PC-9 (cell line): Measurements from ENCODE around the gene CEP112. TPM values are rescaled to one million over a fixed set of nuclear protein-coding genes. Genes with fewer than 3 reads are reported as not detected.

Source experiments
- BruUV-seq: library from RNA; stranded (reverse); fragments of 400-500 nt; replicated peaks from 2 replicates; lab custom pipeline; 2021; lab: Mats Ljungman, UMichigan
- CTCF ChIA-PET: fragments of 300-600 bp; sonication (Branson Sonifier 250); formaldehyde crosslinking; loops from one replicate; lab custom pipeline; 2022; ENCODE audit warnings: antibody characterized with exemption; lab: Charles Lee
- POLR2A ChIA-PET: fragments of 300-600 bp; sonication (Branson Sonifier 250); formaldehyde crosslinking; loops from one replicate; lab custom pipeline; 2022; ENCODE audit warnings: antibody characterized with exemption; ENCODE audit not compliant: unreplicated experiment; lab: Charles Lee
- DNase-seq, 2 experiments: peaks; one replicate each; pipeline versions ENCODE4 v3.0.0 to v3.0.0-alpha.2; 2015 to 2022; ENCODE audit warnings: mixed read lengths in 1 of 2
- H2AFZ ChIP-seq: fragments of 200-600 bp; sonication (generic); 2 replicates; pipeline ENCODE4 v1.8.1; 2017; ENCODE audit warnings: antibody characterized with exemption
- H3F3A ChIP-seq: fragments of 200-600 bp; sonication (generic); 2 replicates; pipeline ENCODE4 v1.8.1; 2017; ENCODE audit warnings: antibody characterized with exemption, mild to moderate bottlenecking, low read depth; ENCODE audit not compliant: insufficient read depth
- H3K27ac ChIP-seq: fragments of 200-600 bp; sonication (generic); 2 replicates; pipeline ENCODE4 v1.6.1; 2016; ENCODE audit warnings: mixed run types
- H3K27me3 ChIP-seq: fragments of 200-600 bp; sonication (generic); 2 replicates; pipeline ENCODE4 v1.6.1; 2016; ENCODE audit warnings: low read depth, mixed run types; ENCODE audit not compliant: insufficient read depth
- H3K36me3 ChIP-seq: fragments of 200-600 bp; sonication (generic); 2 replicates; pipeline ENCODE4 v1.6.1; 2016; ENCODE audit warnings: low read depth, mixed run types
- H3K4me1 ChIP-seq: fragments of 200-600 bp; sonication (generic); replicated peaks from 2 replicates; pipeline ENCODE4 v1.6.1; 2016; ENCODE audit warnings: mixed run types; ENCODE audit not compliant: insufficient read depth
- H3K4me2 ChIP-seq: fragments of 200-600 bp; sonication (generic); 2 replicates; pipeline ENCODE4 v1.6.1; 2017; ENCODE audit warnings: mixed run types
- H3K4me3 ChIP-seq: fragments of 200-600 bp; sonication (generic); 2 replicates; pipeline ENCODE4 v1.6.1; 2016; ENCODE audit warnings: mixed run types
- H3K79me2 ChIP-seq: fragments of 200-600 bp; sonication (generic); 2 replicates; pipeline ENCODE4 v1.6.1; 2017; ENCODE audit warnings: low read depth, mixed run types
- H3K9me2 ChIP-seq: fragments of 200-600 bp; sonication (generic); 2 replicates; pipeline ENCODE4 v1.8.1; 2017; ENCODE audit warnings: mild to moderate bottlenecking; ENCODE audit not compliant: insufficient read depth
- H3K9me3 ChIP-seq: fragments of 200-600 bp; sonication (generic); 2 replicates; pipeline ENCODE4 v1.8.1; 2016; ENCODE audit warnings: low read depth; ENCODE audit not compliant: insufficient read depth
- H4K20me1 ChIP-seq: fragments of 200-600 bp; sonication (generic); 2 replicates; pipeline ENCODE4 v1.8.1; 2017; ENCODE audit not compliant: insufficient read depth
- CTCF ChIP-seq: fragments of 200-600 bp; sonication (generic); conservative IDR thresholded peaks from 2 replicates; pipeline ENCODE4 v1.6.1; 2017; ENCODE audit warnings: mixed run types, antibody characterized with exemption, mild to moderate bottlenecking, moderate library complexity
- EZH2 ChIP-seq: fragments of 200-600 bp; sonication (generic); IDR thresholded peaks from 2 replicates; pipeline ENCODE4 v1.8.0; 2017; ENCODE audit warnings: antibody characterized with exemption, low read depth
- intact Hi-C: fragments of 100-400 bp; cut with micrococcal nuclease; formaldehyde crosslinking; loops from one replicate; pipeline ENCODE4 v1.10.0; 2022; ENCODE audit not compliant: unreplicated experiment
- total RNA-seq: library from RNA; stranded (reverse); gene quantifications from 2 replicates; pipeline ENCODE4 v1.2.3, GENCODE V29; 2021

The CEP112 gene
- total RNA-seq, 1 experiment from 2014 or later = 4.3 TPM

- H2AFZ ChIP-seq = no peak overlapping the region
- H3K9me3 ChIP-seq = no peaks in the 10 kb centered on the region
- H4K20me1 ChIP-seq = no peaks in the 10 kb centered on the region
- no peaks in the 10 kb centered on the region for H3K4me1 ChIP-seq
- no peak overlapping the region for H3K4me2 ChIP-seq
- TF ChIP-seq CTCF (no peak), EZH2 (no peak)
- intact Hi-C loops = no loop called here
- no peaks in the 10 kb centered on the region for H3K36me3 ChIP-seq
- H3F3A ChIP-seq = no peaks in the 10 kb centered on the region
- no peak overlapping the region for H3K4me3 ChIP-seq
- ChIA-PET POLR2A (no interaction called here), CTCF (no interaction called here)
- no peaks in the 10 kb centered on the region for H3K79me2 ChIP-seq
- 0 out of 2 replicates have a peak, but pooled peaks cover 5% of the 10 kb centered on the region for H3K9me2 ChIP-seq
- no TSS peak for BruUV-seq
- H3K27ac ChIP-seq = no peak overlapping the region
- H3K27me3 ChIP-seq = no peaks in the 10 kb centered on the region
- no peak for DNase-seq
Observed at GRCh38 chr17:66098040-66098439, 93.9 kb downstream of the CEP112 start.

- BruUV-seq = no TSS peak
Observed at GRCh38 chr17:66094727-66095126, 97.2 kb downstream of the CEP112 start.

GRCh38 chr17:66091445-66092080, 100.4 kb downstream of the CEP112 start:
- BruUV-seq = no TSS peak
- intact Hi-C loops = no loop called here
- POLR2A ChIA-PET = no interaction called here
- H3K4me3 ChIP-seq = no peak overlapping the region
- no peak for DNase-seq
- H3K27me3 ChIP-seq = no peaks in the 10 kb centered on the region
- no peak overlapping the region for H2AFZ ChIP-seq
- H3K4me1 ChIP-seq = no peaks in the 10 kb centered on the region
- no peaks in the 10 kb centered on the region for H4K20me1 ChIP-seq
- TF ChIP-seq EZH2 (no peak), CTCF (no peak)
- no peak overlapping the region for H3K4me2 ChIP-seq
- no peaks in the 10 kb centered on the region for H3K79me2 ChIP-seq
- H3K36me3 ChIP-seq = no peaks in the 10 kb centered on the region
- CTCF ChIA-PET = no interaction called here
- H3K9me3 ChIP-seq = no peaks in the 10 kb centered on the region
- no peak overlapping the region for H3K27ac ChIP-seq
- H3F3A ChIP-seq = no peaks in the 10 kb centered on the region
- H3K9me2 ChIP-seq = 0 out of 2 replicates have a peak, but pooled peaks cover 8% of the 10 kb centered on the region

More at GRCh38 chr17:66094727-66095126, 97.2 kb downstream of the CEP112 start:
- no peak for DNase-seq
- Histone ChIP-seq H3K4me3 (no peak overlapping the region), H4K20me1 (no peaks in the 10 kb centered on the region), H3K4me1 (no peaks in the 10 kb centered on the region), H3K9me2 (0 out of 2 replicates have a peak, but pooled peaks cover 5% of the 10 kb centered on the region), H3K79me2 (no peaks in the 10 kb centered on the region), H3K4me2 (no peak overlapping the region), H3K27ac (no peak overlapping the region), H3F3A (no peaks in the 10 kb centered on the region), H2AFZ (no peak overlapping the region), H3K36me3 (no peaks in the 10 kb centered on the region), H3K9me3 (no peaks in the 10 kb centered on the region), H3K27me3 (no peaks in the 10 kb centered on the region)
- CTCF ChIA-PET = no interaction called here
- TF ChIP-seq CTCF (no peak), EZH2 (no peak)
- intact Hi-C loops = no loop called here
- POLR2A ChIA-PET = no interaction called here
